Peyer's patch (tissue), 4 donors: ENCODE measurements around the gene TCEAL1. TPM values are rescaled to one million over a fixed set of nuclear protein-coding genes. Genes with fewer than 3 reads are reported as not detected.
"Not testable (repeated sequence)": the region's sequence is repeated elsewhere in the genome, so short reads cannot be mapped to it uniquely, and the experiment has no call there.

Source experiments
- DNase-seq, 3 donors: peaks; one replicate each; pipeline ENCODE4 v3.0.0-alpha.2; 2017 to 2019
- H3K27ac ChIP-seq, 4 donors: fragments of 200-600 bp; sonication (generic); one replicate each; pipeline ENCODE4 v1.5.1; 2016 to 2019
- H3K27me3 ChIP-seq, 2 donors: fragments of 200-600 bp; sonication (generic); one replicate each; pipeline ENCODE4 v1.5.1; 2019
- H3K36me3 ChIP-seq, 3 donors: fragments of 200-600 bp; sonication (generic); one replicate each; pipeline ENCODE4 v1.5.1; 2016 to 2019
- H3K4me1 ChIP-seq, 4 donors: fragments of 200-600 bp; sonication (generic); one replicate each; pipeline ENCODE4 v1.5.1; 2016 to 2019
- H3K4me3 ChIP-seq, 4 donors: fragments of 200-600 bp; sonication (generic); 1 replicate in 3 of 4; 2 replicates in 1 of 4; pipeline ENCODE4 v1.5.1; 2016 to 2019; ENCODE audit warnings: mild to moderate bottlenecking in 1 of 4
- H3K9me3 ChIP-seq, 4 donors: fragments of 200-600 bp; sonication (generic); one replicate each; pipeline ENCODE4 v1.5.1; 2016 to 2019; ENCODE audit warnings: mild to moderate bottlenecking in 1 of 4
- CTCF ChIP-seq, 6 experiments: fragments of 450-650 bp in 4 of 6; fragments of 200-600 bp in 2 of 6; sonication (generic) in 1 of 6; IDR thresholded peaks; one replicate each; pipeline ENCODE4 v1.5.1; 2017 to 2019; ENCODE audit warnings: antibody characterized with exemption in 6 of 6, mild to moderate bottlenecking in 3 of 6, moderate library complexity in 1 of 6
- POLR2A ChIP-seq, 2 donors: fragments of 450-650 bp; IDR thresholded peaks; one replicate each; pipeline ENCODE4 v1.5.1; 2017; ENCODE audit warnings: antibody characterized with exemption in 2 of 2, mild to moderate bottlenecking in 2 of 2, moderate library complexity in 2 of 2
- total RNA-seq, 4 donors: library from RNA; depleted of rRNA; stranded (reverse); fragments of >200 nt; gene quantifications; one replicate each; pipeline ENCODE4 v1.1.0, GENCODE V29; 2016

TCEAL1 gene
- total RNA-seq: 10 to 100 TPM; 21.2 to 38.8 (median 31.4) TPM

- Histone ChIP-seq H3K27me3 (no peaks in the 10 kb centered on the region), H3K4me3 (peak within 1 kb of the TSS; percentile 51 to 76 (median 60)), H3K9me3 (no peaks in the 10 kb centered on the region), H3K27ac (peak within 1 kb of the TSS; percentile 68 to 90 (median 81)), H3K4me1 (no peaks in the 10 kb centered on the region), H3K36me3 (no peaks in the 10 kb centered on the region)
- peak; percentile 73 to 88 (median 74) for DNase-seq
- peak in 2 of 6 experiments; percentile 10 to 14 for TF ChIP-seq CTCF (IDR thresholded peaks at IDR 0.05)
- no peak for TF ChIP-seq POLR2A (IDR thresholded peaks at IDR 0.05)
Observed at GRCh38 chrX:103628386-103629317, at the start of gene TCEAL1. TSS of gene TCEAL1 (plus strand) at chrX:103628975. CDS start at chrX:103629917, 942 bp downstream.

- H3K36me3 ChIP-seq: no peaks in the 10 kb centered on the region
- H3K27me3 ChIP-seq: no peaks in the 10 kb centered on the region
- no peaks in the 10 kb centered on the region for H3K9me3 ChIP-seq
- no peak for DNase-seq
- TF ChIP-seq CTCF (IDR thresholded peaks at IDR 0.05) (no peak), POLR2A (IDR thresholded peaks at IDR 0.05) (no peak)
- peak overlapping the region in 1 of 4 donors; percentile 74 for H3K4me3 ChIP-seq
- H3K4me1 ChIP-seq: no peaks in the 10 kb centered on the region
- no peak overlapping the region for H3K27ac ChIP-seq
Observed at GRCh38 chrX:103584596-103584995, 44.2 kb upstream of the TCEAL1 start.

GRCh38 chrX:103585411-103586313, 43.1 kb upstream of the TCEAL1 start, which contains the start of gene TCEAL4:
TSS of gene TCEAL4 (plus strand) at chrX:103585515. CDS start at chrX:103586676, 1,161 bp downstream.
- Histone ChIP-seq H3K27ac (peak within 1 kb of the TSS; percentile 63 to 79 (median 68)), H3K4me1 (no peaks in the 10 kb centered on the region), H3K4me3 (peak within 1 kb of the TSS; percentile 53 to 74 (median 62)), H3K36me3 (no peaks in the 10 kb centered on the region), H3K9me3 (no peaks in the 10 kb centered on the region), H3K27me3 (no peaks in the 10 kb centered on the region)
- DNase-seq: peak; percentile 61 to 81 (median 61)
- TF ChIP-seq CTCF (IDR thresholded peaks at IDR 0.05) (no peak), POLR2A (IDR thresholded peaks at IDR 0.05) (peak in 1 of 2 donors; percentile 10)

- peak overlapping the region; percentile 63 to 79 (median 68) for H3K27ac ChIP-seq
- H3K36me3 ChIP-seq: no peaks in the 10 kb centered on the region
- TF ChIP-seq CTCF (IDR thresholded peaks at IDR 0.05): no peak
- no peak for TF ChIP-seq POLR2A (IDR thresholded peaks at IDR 0.05)
- no peaks in the 10 kb centered on the region for H3K27me3 ChIP-seq
- no peaks in the 10 kb centered on the region for H3K9me3 ChIP-seq
- H3K4me1 ChIP-seq: no peaks in the 10 kb centered on the region
- DNase-seq: peak in 1 of 3 donors; percentile 33
- H3K4me3 ChIP-seq: peak overlapping the region; percentile 53 to 74 (median 62)
Observed at GRCh38 chrX:103586314-103586646, 42.5 kb upstream of the TCEAL1 start.

- no peaks in the 10 kb centered on the region for H3K36me3 ChIP-seq
- no peaks in the 10 kb centered on the region for H3K27me3 ChIP-seq
- no peak overlapping the region for H3K4me3 ChIP-seq
- TF ChIP-seq CTCF (IDR thresholded peaks at IDR 0.05) (no peak), POLR2A (IDR thresholded peaks at IDR 0.05) (no peak)
- peak overlapping the region in 1 of 4 donors; percentile 79 for H3K27ac ChIP-seq
- DNase-seq: no peak
- no peaks in the 10 kb centered on the region for H3K9me3 ChIP-seq
- no peaks in the 10 kb centered on the region for H3K4me1 ChIP-seq
Observed at GRCh38 chrX:103586659-103587058, 42.1 kb upstream of the TCEAL1 start.

- H3K36me3 ChIP-seq, DNase-seq, H3K4me3 ChIP-seq, H3K4me1 ChIP-seq, H3K27ac ChIP-seq, H3K27me3 ChIP-seq, H3K9me3 ChIP-seq: not testable (repeated sequence)
Observed at GRCh38 chrX:103592295-103592694, 36.5 kb upstream of the TCEAL1 start.

GRCh38 chrX:103595202-103595601, 33.6 kb upstream of the TCEAL1 start:
- not testable (repeated sequence) for H3K27ac ChIP-seq, H3K4me3 ChIP-seq, H3K36me3 ChIP-seq, H3K9me3 ChIP-seq, H3K27me3 ChIP-seq, DNase-seq, H3K4me1 ChIP-seq
